GM19452 (cell line): Measurements from ENCODE around the gene STAC.
"Not testable (repeated sequence)": the region's sequence is repeated elsewhere in the genome, so short reads cannot be mapped to it uniquely, and the experiment has no call there.

Source experiments
- ATAC-seq: cut with Tn5 transposase; IDR thresholded peaks from one replicate; pipeline ENCODE4 v1.9.1; 2021; ENCODE audit not compliant: unreplicated experiment

Gene STAC

DNA sequence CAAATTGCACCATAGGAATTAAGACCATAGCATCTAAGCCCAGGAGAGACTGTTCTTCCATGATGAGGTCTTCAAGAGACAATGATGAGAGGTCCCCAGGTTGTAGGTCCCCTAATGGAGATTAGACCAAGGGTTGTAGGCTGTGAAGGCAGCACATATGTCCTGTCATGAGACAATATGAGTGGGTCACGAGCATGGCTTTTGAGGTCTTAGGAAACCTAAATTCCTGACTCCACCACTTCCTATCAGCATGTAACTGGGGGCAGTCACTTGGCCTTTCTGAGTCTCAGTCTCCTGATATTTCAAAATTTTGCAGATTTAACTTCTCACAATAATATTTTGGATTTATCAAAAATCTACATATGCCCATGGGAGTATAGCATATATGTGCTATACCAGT, 31.3 kb downstream of the STAC start:
- ATAC-seq = no peak

- ATAC-seq = no peak
Measured at GRCh38 chr3:36416599-36416998, 36.3 kb downstream of the STAC start.

GRCh38 chr3:36417237-36417636, 36.9 kb downstream of the STAC start:
- no peak for ATAC-seq

- ATAC-seq = no peak
Measured at GRCh38 chr3:36418296-36418695, 38.0 kb downstream of the STAC start.

DNA sequence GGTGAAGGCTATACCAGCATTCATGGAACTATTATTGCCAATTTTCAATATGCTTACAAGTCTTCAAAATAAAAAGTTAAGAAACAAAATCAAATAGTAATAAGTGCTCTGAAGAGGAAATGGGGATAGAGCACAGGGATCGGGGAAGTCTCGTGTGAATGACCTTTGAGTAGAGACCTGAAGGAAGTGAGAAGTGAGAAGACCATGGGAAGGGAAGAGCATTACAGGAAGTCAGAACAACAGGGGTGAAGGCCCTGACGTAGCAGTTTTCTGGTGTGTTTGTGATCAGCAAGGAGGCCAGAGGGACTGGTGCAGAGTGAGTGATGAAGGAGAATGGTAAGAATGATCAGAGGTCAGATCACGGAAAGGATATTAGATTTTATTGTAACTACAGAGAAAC, 48.1 kb downstream of the STAC start:
- no peak for ATAC-seq

- no peak for ATAC-seq
Measured at GRCh38 chr3:36429986-36430485, 49.7 kb downstream of the STAC start.

DNA sequence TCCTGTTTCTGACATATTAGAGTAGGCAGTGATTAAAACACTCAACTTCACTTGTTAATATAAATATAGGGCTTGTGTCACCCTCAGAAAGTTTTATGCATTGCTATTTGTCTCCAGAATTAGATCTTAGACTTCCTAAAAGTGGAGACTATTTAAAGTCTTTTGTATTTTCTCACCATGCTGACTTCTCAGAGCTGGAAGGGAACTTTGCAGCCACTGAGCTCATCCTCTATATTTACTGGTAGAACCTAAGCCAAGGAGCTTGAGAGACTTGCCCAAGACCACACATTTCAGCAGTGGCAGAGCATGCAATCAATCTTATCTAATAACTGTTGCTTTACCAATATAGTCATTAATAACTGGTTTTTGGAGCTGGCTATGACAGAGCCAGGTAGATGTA, 53.2 kb downstream of the STAC start:
- ATAC-seq = no peak

- no peak for ATAC-seq
Measured at GRCh38 chr3:36434687-36435426, 54.6 kb downstream of the STAC start.

DNA sequence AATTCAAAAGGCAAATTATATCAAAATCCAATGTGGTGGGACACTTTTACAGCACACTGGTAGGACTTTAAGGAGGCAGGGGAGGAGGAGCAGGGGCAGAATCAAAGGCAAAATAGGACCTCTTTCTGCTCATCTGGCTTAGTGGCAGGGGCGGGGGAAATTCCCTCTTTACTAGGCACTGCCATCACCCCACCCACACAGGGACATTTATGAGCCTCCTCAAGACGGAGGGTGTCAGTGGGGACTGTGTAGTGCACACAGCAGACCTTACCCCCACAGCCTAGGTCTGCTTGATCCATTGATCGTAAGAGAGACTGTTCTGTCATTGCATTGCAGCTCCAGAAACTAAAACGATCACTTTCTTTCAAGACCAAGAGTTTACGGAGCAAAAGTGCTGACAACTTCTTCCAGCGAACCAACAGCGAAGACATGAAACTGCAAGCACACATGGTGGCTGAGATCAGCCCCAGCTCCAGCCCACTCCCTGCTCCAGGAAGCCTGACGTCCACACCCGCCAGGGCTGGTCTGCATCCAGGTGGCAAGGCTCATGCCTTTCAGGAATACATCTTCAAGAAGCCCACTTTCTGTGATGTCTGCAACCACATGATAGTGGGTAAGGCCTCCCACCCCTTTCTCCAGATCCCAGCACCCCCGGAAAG, 62.9 kb downstream of the STAC start:
- no peak for ATAC-seq

- no peak for ATAC-seq
Measured at GRCh38 chr3:36444909-36445308, 64.6 kb downstream of the STAC start.

- ATAC-seq = no peak
Measured at GRCh38 chr3:36446276-36446675, 66.0 kb downstream of the STAC start.

DNA sequence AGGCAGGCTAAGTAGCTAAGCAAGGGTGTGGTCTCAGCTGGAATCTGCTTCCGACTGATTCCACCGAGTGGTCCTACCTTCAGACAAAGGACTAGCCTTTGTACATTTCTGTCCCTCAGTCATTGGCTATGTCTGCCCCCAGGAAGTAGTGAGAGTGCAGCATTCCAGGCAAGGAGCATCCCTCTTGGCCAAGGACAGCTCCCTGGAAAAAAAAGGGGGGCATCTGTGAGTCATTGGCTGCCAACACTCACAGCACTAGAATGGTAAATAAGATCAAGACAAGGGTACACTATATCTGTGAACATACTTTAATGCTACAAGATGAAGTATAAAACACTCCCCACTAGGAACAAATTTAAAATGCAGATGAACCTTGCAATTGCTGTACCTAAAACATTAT, 66.8 kb downstream of the STAC start:
- ATAC-seq = no peak

GRCh38 chr3:36451816-36452215, 71.5 kb downstream of the STAC start:
- no peak for ATAC-seq

DNA sequence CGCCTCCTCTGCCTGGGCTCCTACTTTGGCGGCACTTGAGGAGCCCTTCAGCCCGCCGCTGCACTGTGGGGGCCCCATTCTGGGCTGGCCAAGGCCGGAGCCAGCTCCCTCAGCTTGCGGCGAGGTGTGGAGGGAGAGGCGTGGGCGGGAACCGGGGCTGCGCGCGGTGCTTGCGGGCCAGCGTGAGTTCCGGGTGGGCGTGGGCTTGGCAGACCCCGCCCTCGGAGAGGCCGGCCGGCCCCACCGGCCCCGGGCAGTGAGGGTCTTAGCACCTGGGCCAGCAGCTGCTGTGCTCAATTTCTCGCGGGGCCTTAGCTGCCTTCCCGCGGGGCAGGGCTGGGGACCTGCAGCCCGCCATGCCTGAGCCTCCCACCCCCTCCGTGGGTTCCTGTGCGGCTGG, 72.9 kb downstream of the STAC start:
- not testable (repeated sequence) for ATAC-seq

DNA sequence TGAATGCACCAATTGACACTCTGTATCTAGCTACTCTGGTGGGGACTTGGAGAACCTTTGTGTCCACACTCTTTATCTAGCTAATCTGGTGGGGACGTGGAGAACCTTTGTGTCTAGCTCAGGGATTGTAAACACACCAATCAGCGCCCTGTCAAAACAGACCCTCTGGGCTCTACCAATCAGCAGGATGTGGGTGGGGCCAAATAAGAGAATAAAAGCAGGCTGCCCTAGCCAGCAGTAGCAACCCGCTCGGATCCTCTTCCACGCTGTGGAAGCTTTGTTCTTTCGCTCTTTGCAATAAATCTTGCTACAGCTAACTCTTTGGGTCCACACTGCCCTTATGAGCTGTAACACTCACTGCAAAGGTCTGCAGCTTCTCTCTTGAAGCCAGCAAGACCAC, 73.6 kb downstream of the STAC start:
- not testable (repeated sequence) for ATAC-seq

DNA sequence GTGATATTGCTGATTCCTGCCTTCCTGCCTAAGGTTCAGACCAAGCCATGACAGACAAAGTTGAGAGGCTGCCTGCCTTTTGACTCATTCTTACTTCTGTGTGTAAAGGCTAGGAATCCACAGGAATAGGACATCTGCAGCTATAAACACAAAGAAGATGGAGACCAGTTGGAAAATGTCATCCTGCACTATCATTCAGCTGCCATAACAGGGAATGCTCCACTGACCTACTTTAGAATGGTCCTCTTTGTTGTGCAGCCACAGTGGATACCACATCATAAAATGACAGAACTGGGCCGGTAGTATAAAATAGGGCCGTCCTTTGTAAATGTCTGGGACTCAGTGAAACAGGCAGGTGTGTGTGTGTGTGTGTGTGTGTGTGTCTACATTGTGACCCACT, 75.1 kb downstream of the STAC start:
- no peak for ATAC-seq

DNA sequence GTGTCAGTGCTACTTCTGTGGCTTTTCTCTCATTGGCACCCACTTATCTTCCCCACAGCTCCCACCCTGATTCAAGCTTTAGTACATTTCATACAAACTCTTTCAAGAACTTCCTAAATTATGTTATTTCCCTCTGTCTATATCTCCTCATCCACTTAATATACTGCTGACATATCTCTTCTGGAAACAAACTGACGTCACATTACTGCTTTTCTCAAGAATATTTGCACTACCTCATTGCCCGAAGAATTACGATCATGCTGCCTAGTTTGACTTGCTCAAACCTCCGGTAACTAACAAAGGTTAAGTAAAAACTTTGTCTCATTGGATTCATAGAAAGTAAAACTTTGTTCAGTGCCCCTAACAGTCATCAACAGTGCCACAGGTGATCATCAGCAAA, 76.5 kb downstream of the STAC start:
- no peak for ATAC-seq

- ATAC-seq = no peak
Measured at GRCh38 chr3:36457667-36458066, 77.4 kb downstream of the STAC start.

GRCh38 chr3:36459177-36459576, 78.9 kb downstream of the STAC start:
- ATAC-seq = no peak

- ATAC-seq = no peak
Measured at GRCh38 chr3:36461597-36461996, 81.3 kb downstream of the STAC start.

- ATAC-seq = not testable (repeated sequence)
Measured at GRCh38 chr3:36472045-36472444, 91.7 kb downstream of the STAC start.

DNA sequence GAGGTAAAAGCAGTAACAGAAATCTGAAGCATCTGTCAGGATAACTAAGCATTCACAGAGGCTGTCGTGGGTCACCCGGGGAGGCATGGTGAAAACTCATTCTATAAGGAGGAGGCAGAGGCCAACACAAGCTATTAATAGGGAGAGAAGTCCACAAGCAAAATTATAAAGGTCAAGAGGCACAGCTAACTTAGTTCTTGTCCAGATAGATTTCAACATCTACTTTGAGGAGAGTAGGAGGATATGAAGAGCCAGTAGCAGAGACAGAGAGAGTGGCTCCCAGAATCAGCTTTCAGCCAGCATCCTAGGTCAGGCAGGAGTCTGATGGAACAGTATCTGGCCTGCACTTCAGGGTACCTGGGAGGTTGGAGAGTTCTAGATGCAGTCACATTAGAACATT, 95.3 kb downstream of the STAC start:
- no peak for ATAC-seq
